Colonic mucosa (tissue), 4 donors: ENCODE results near the gene IGSF10. TPM values are rescaled to one million over a fixed set of nuclear protein-coding genes. Genes with fewer than 3 reads are reported as not detected.

Experiments
- DNase-seq: peaks from one replicate; pipeline ENCODE4 v3.0.0-alpha.2; 2020
- H3K27ac ChIP-seq: fragments of 200-600 bp; one replicate; pipeline ENCODE4 v1.8.0; 2021
- H3K27me3 ChIP-seq: fragments of 200-600 bp; one replicate; pipeline ENCODE4 v1.8.0; 2021
- H3K36me3 ChIP-seq: fragments of 200-600 bp; one replicate; pipeline ENCODE4 v1.8.0; 2021
- H3K4me1 ChIP-seq: fragments of 200-600 bp; one replicate; pipeline ENCODE4 v1.8.0; 2021; ENCODE audit warnings: mild to moderate bottlenecking
- H3K4me3 ChIP-seq: fragments of 200-600 bp; one replicate; pipeline ENCODE4 v1.8.0; 2021
- H3K9ac ChIP-seq, 2 donors: one replicate each; pipeline ENCODE4 v1.7.0; 2013; ENCODE audit warnings: control low read depth in 2 of 2, low read depth in 2 of 2, low read length in 2 of 2
- H3K9me3 ChIP-seq: fragments of 200-600 bp; one replicate; pipeline ENCODE4 v1.8.0; 2021
- intact Hi-C: fragments of 100-400 bp; cut with DNase I; formaldehyde crosslinking; loops from one replicate; pipeline ENCODE4 v1.14.1; 2022
- total RNA-seq, 2 donors: library from RNA; stranded (reverse); fragmentation: NEBNext Ultra II Directional in 1 of 2; extraction: Animal tissue kit (Norgen Biotek cat#: 25700) in 1 of 2; gene quantifications; one replicate each; pipeline ENCODE4 v1.2.1, GENCODE V29; 2021
- TF ChIP-seq, protein P1 (sequence below): fragments of 200-600 bp; IDR thresholded peaks from one replicate; pipeline ENCODE4 v1.8.0; 2022; ENCODE audit warnings: antibody characterized with exemption, mild to moderate bottlenecking
- donor health status: healthy.
- donor health status: DM: no; HTN: no; CAD: no.
- donor health status: DM: no; HTN: no; CAD: no.

IGSF10 gene
- total RNA-seq, 2 donors from 2014 or later = 0.96 to 1.5 TPM

DNA sequence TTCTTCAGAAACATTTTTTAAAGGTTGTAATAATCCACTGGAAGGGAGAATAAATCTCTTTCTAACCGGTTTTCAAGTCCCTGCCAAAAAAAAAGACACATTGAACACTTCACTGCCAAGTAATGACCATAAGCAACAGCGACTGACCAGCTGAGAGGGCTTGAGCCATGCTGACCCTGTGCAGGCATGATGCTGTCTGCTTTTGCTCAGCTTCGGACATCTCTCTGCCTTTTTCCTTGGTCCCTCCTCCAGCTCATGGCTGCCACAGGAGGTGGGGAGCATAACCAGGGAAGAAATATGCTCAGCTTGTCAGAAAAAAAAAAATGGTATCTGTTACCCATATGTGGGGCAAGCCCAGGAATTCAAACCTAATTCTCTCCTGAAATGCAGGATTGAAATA lies 1.5 kb downstream of the IGSF10 start:
- TF ChIP-seq, protein P1, sequence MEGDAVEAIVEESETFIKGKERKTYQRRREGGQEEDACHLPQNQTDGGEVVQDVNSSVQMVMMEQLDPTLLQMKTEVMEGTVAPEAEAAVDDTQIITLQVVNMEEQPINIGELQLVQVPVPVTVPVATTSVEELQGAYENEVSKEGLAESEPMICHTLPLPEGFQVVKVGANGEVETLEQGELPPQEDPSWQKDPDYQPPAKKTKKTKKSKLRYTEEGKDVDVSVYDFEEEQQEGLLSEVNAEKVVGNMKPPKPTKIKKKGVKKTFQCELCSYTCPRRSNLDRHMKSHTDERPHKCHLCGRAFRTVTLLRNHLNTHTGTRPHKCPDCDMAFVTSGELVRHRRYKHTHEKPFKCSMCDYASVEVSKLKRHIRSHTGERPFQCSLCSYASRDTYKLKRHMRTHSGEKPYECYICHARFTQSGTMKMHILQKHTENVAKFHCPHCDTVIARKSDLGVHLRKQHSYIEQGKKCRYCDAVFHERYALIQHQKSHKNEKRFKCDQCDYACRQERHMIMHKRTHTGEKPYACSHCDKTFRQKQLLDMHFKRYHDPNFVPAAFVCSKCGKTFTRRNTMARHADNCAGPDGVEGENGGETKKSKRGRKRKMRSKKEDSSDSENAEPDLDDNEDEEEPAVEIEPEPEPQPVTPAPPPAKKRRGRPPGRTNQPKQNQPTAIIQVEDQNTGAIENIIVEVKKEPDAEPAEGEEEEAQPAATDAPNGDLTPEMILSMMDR = no peak
- no peak for DNase-seq
- Histone ChIP-seq H3K9ac (no peak overlapping the region), H3K4me3 (no peak overlapping the region), H3K9me3 (no peaks in the 10 kb centered on the region), H3K36me3 (no peaks in the 10 kb centered on the region), H3K27me3 (no peaks in the 10 kb centered on the region), H3K27ac (no peak overlapping the region), H3K4me1 (peaks cover 4% of the 10 kb centered on the region)
- intact Hi-C loops = no loop called here

DNA sequence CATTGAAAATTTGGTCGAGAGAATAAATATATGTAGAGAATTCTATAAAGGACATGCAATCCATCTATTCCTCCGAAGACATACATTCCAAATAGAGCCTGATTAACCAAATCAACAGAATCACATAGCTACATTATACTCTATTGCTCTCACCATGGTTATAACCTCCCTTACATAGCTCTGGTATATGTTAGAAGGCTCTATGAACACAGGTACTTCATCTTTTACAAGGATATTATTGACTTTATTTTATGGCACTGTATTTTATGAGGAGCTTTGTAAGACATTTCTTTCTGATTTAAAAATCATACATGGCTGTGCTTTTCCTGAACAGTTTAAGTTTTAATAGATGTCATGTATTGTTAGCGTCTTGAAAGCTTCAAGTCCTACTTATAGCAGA lies 4.8 kb downstream of the IGSF10 start:
- intact Hi-C loops = no loop called here
- Histone ChIP-seq H3K9ac (no peak overlapping the region), H3K4me1 (peaks cover 4% of the 10 kb centered on the region), H3K27ac (no peak overlapping the region), H3K9me3 (no peaks in the 10 kb centered on the region), H3K36me3 (no peaks in the 10 kb centered on the region), H3K4me3 (no peak overlapping the region), H3K27me3 (no peaks in the 10 kb centered on the region)
- DNase-seq = no peak
- TF ChIP-seq, protein P1 = no peak

DNA sequence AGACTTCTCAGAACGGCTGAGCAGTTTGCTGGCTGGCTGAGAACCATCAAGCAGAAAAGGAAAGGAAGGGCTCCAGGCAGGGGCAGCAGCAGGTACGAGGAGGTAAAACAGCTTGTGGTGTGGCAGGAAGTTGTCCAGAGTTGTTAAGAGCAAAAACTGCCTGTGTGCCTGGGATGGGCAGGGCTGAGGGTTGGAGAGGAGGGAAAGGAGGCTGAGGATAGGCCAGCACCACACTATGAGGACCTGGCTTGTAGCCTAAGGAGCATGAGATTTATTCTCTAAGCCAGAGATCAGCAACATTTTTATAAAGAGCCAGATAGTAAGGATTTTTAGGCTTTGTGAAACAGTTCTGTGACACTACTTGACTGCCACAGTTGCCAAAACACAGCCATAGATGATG lies 8.0 kb downstream of the IGSF10 start:
- Histone ChIP-seq H3K36me3 (no peaks in the 10 kb centered on the region), H3K27me3 (no peaks in the 10 kb centered on the region), H3K4me3 (no peak overlapping the region), H3K9me3 (no peaks in the 10 kb centered on the region), H3K9ac (no peak overlapping the region), H3K4me1 (no peaks in the 10 kb centered on the region), H3K27ac (no peak overlapping the region)
- intact Hi-C loops = no loop called here
- TF ChIP-seq, protein P1 = no peak
- peak; percentile 25 for DNase-seq

DNA sequence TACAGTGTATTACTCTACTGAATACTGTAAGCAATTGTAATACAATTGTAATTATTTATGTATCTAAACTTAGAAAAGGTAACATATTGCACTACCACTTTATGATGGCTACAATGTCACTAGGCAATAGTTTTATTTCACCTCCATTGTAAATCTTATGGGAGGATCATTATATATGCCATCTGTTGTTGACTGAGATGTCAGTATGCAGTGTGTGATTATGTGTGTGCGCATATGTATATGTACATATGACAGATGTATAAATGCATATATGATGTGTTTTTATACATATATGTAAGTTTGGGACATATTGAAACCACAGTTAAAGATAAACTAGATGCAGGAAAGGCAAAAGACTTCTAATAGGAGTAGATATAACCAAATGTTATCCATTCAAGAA lies 8.5 kb downstream of the IGSF10 start:
- intact Hi-C loops = no loop called here
- DNase-seq = no peak
- Histone ChIP-seq H3K4me1 (no peaks in the 10 kb centered on the region), H3K27ac (no peak overlapping the region), H3K36me3 (no peaks in the 10 kb centered on the region), H3K27me3 (no peaks in the 10 kb centered on the region), H3K4me3 (no peak overlapping the region), H3K9ac (no peak overlapping the region), H3K9me3 (no peaks in the 10 kb centered on the region)
- TF ChIP-seq, protein P1 = no peak

DNA sequence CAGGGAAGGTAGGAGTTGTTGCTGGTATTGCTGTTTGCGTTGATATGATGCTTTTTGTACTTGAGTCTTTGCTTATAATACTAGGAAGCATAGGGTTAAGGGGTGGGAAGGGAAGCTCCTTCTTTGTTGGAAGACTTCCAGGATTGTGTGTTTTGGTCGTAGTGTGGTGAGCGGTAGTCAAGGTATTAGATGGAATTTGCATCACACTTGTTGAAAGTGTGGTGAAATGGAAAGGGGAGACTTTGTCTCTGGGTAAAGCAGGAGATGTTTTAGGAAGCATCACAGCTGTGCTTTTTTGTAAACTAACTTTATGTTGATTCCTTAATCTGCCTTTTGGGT lies 14.9 kb downstream of the IGSF10 start:
- Histone ChIP-seq H3K27ac (no peak overlapping the region), H3K9me3 (no peaks in the 10 kb centered on the region), H3K36me3 (no peaks in the 10 kb centered on the region), H3K9ac (no peak overlapping the region), H3K4me3 (no peak overlapping the region), H3K4me1 (no peaks in the 10 kb centered on the region), H3K27me3 (no peaks in the 10 kb centered on the region)
- TF ChIP-seq, protein P1 = no peak
- DNase-seq = no peak
- intact Hi-C loops = no loop called here
